Measurements from ENCODE around the gene LRRFIP1.

DNA sequence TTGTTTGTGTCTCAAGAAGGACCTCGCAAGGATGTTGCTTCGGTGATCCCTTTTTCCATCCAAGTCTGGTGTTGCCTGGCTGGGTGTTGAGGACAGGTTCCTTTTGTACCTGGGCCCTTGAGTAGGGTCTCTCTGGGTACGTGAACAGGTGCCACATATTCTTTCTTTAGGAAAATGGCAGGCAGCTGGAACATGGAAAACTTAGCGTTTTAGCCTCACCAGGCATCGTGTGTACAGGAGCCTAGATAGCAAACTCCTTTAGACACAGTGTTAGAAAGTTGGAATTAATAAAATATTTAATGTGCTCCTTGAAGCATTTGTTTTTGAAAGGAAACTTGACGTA is 116.9 kb downstream of the LRRFIP1 start:
- TF ChIP-seq, protein P1, sequence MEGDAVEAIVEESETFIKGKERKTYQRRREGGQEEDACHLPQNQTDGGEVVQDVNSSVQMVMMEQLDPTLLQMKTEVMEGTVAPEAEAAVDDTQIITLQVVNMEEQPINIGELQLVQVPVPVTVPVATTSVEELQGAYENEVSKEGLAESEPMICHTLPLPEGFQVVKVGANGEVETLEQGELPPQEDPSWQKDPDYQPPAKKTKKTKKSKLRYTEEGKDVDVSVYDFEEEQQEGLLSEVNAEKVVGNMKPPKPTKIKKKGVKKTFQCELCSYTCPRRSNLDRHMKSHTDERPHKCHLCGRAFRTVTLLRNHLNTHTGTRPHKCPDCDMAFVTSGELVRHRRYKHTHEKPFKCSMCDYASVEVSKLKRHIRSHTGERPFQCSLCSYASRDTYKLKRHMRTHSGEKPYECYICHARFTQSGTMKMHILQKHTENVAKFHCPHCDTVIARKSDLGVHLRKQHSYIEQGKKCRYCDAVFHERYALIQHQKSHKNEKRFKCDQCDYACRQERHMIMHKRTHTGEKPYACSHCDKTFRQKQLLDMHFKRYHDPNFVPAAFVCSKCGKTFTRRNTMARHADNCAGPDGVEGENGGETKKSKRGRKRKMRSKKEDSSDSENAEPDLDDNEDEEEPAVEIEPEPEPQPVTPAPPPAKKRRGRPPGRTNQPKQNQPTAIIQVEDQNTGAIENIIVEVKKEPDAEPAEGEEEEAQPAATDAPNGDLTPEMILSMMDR (IDR thresholded peaks at IDR 0.05), result no peak
- TF ChIP-seq POLR2A (IDR thresholded peaks at IDR 0.05), result no peak

Measured in esophagus squamous epithelium (tissue), 4 donors.